Ovary (tissue), 9 donors: Measurements from ENCODE around the gene SPRR5. TPM values are rescaled to one million over a fixed set of nuclear protein-coding genes. Genes with fewer than 3 reads are reported as not detected.

Experiments used
- DNase-seq, 5 donors: peaks; one replicate each; pipeline ENCODE4 v3.0.0-alpha.2; 2019 to 2020
- H3K27ac ChIP-seq, 2 donors: fragments of 200-600 bp; one replicate each; pipeline versions ENCODE4 v1.5.1 to v1.8.0; 2019 to 2022
- H3K27me3 ChIP-seq: fragments of 200-600 bp; one replicate; pipeline ENCODE4 v1.8.0; 2022
- H3K36me3 ChIP-seq: fragments of 200-600 bp; sonication (generic); one replicate; pipeline ENCODE4 v1.5.1; 2019
- H3K4me1 ChIP-seq: one replicate; pipeline ENCODE4 v1.8.1; 2013; ENCODE audit warnings: mild to moderate bottlenecking, moderate library complexity; ENCODE audit not compliant: insufficient read depth
- H3K4me3 ChIP-seq: fragments of 200-600 bp; sonication (generic); one replicate; pipeline ENCODE4 v1.5.1; 2017
- H3K9me3 ChIP-seq, 2 donors: fragments of 200-600 bp in 1 of 2; sonication (generic) in 1 of 2; one replicate each; pipeline versions ENCODE4 v1.5.1 to v1.8.1; 2013 to 2019; ENCODE audit warnings: mild to moderate bottlenecking in 1 of 2, moderate library complexity in 1 of 2
- EP300 ChIP-seq: sonication (generic); formaldehyde crosslinking; IDR thresholded peaks from one replicate; pipeline ENCODE4 v1.6.1; 2017; ENCODE audit warnings: antibody characterized with exemption
- POLR2A ChIP-seq: fragments of 450-650 bp; IDR thresholded peaks from one replicate; pipeline ENCODE4 v1.6.1; 2017; ENCODE audit warnings: antibody characterized with exemption, mild to moderate bottlenecking, moderate library complexity
- WGBS, 3 donors: extraction: QIAGEN DNeasy Blood & Tissue Kit in 1 of 3; methylation state at CpG; one replicate each; pipeline versions ENCODE4 v1.1.5 to v1.1.7; 2013 to 2017; 5-methylcytosine and 5-hydroxymethylcytosine counted together
- intact Hi-C, 4 donors: fragments of 100-400 bp; cut with DNase I; formaldehyde crosslinking; loops; one replicate each; pipeline versions ENCODE4 v1.11.0 to v1.15.1; 2022 to 2023
- polyA plus RNA-seq, 2 donors: library from polyadenylated mRNA; stranded (reverse); fragments of 200-250 nt in 1 of 2; fragments of 350-450 nt in 1 of 2; fragmentation: Illumina TruSeq in 1 of 2; extraction: RNeasy Lipid Tissue Mini Kit (QIAGEN cat#74804) in 1 of 2; gene quantifications; one replicate each; pipeline ENCODE4 v1.2.3, GENCODE V29; 2013 to 2014
- total RNA-seq, 7 donors: library from RNA; depleted of rRNA in 2 of 7; stranded (reverse); fragments of >200 nt in 2 of 7; fragmentation: NEBNext Ultra II Directional in 3 of 7; extraction: Animal tissue kit (Norgen Biotek cat#: 25700) in 3 of 7; gene quantifications; one replicate each; pipeline versions ENCODE4 v1.1.0 to v1.2.4, GENCODE V29; 2016 to 2023
- TF ChIP-seq, protein P1 (sequence below), 3 donors: fragments of 450-650 bp in 2 of 3; fragments of 200-600 bp in 1 of 3; IDR thresholded peaks; one replicate each; pipeline versions ENCODE4 v1.5.1 to v1.8.0; 2016 to 2022; ENCODE audit warnings: antibody characterized with exemption in 3 of 3, mild to moderate bottlenecking in 1 of 3
- donor health status: DM: no; HTN: no; CAD: no; lungs with moderate emphysema.
- donor health status: DM: no; HTN: no; CAD: no.
- donor health status: Bipolar disorder and iron deficiency.
- donor health status: DM: yes; HTN: yes; CAD: no.
- donor health status: DM: no; HTN: no; CAD: no.
- donor health status: DM: yes; HTN: yes; CAD: no.

Gene SPRR5
- total and polyA plus RNA-seq, 9 donors: not detected

DNA sequence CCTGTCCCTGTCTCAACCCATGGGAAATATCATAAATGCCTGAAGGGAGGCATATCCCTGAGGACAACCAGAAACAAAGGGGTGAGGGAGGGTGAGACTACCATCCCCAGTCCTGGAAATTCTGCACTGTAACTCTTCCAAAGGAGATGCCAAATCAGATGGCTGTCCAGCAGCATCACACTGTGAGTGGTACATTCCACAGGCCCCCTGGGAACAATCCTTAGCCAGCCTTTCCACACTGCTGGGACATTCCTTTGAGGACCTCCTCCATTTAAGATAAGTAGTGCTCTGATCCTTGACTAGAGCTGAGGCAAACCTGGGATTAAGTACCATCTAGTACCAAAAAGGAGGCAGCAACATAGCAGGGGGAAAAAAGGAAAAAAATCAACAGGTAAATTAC lies 27.9 kb upstream of the SPRR5 start:
- H3K4me1 ChIP-seq: no peaks in the 10 kb centered on the region
- H3K4me3 ChIP-seq: no peak overlapping the region
- DNase-seq: no peak
- no peak for TF ChIP-seq POLR2A
- TF ChIP-seq, protein P1, sequence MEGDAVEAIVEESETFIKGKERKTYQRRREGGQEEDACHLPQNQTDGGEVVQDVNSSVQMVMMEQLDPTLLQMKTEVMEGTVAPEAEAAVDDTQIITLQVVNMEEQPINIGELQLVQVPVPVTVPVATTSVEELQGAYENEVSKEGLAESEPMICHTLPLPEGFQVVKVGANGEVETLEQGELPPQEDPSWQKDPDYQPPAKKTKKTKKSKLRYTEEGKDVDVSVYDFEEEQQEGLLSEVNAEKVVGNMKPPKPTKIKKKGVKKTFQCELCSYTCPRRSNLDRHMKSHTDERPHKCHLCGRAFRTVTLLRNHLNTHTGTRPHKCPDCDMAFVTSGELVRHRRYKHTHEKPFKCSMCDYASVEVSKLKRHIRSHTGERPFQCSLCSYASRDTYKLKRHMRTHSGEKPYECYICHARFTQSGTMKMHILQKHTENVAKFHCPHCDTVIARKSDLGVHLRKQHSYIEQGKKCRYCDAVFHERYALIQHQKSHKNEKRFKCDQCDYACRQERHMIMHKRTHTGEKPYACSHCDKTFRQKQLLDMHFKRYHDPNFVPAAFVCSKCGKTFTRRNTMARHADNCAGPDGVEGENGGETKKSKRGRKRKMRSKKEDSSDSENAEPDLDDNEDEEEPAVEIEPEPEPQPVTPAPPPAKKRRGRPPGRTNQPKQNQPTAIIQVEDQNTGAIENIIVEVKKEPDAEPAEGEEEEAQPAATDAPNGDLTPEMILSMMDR (IDR thresholded peaks at IDR 0.05): no peak
- no peak for TF ChIP-seq EP300
- intact Hi-C loops: loop anchor here in 1 of 4 donors (5.0 kb wide), 1 partner anchor 303 kb away; no protein-coding TSS in a partner anchor
- H3K9me3 ChIP-seq: no peaks in the 10 kb centered on the region
- no peaks in the 10 kb centered on the region for H3K36me3 ChIP-seq
- H3K27me3 ChIP-seq: no peaks in the 10 kb centered on the region
- no peak overlapping the region for H3K27ac ChIP-seq

DNA sequence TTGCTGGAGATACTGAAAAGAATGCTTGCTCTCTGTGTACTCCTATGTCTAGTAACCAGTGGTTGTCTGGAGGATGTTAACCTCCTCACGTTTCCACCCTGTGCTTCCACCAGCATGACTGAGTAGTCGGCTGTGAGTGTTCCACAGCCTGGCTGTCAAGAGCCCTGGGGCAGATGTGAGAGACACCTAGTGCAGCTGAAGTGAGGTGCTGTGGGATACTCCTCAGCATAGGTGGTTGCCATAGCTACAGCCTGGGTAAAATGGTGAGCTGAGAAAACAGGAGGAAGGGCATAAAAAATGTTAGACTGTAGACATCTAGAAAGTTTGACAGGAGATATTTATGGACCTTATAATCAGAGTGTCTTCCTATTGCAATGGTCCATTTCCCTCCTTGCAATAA lies 22.8 kb upstream of the SPRR5 start:
- H3K27ac ChIP-seq: no peak overlapping the region
- intact Hi-C loops: loop anchor here in 1 of 4 donors (5.0 kb wide), 1 partner anchor 298 kb away; no protein-coding TSS in a partner anchor
- no peaks in the 10 kb centered on the region for H3K9me3 ChIP-seq
- H3K36me3 ChIP-seq: no peaks in the 10 kb centered on the region
- DNase-seq: no peak
- no peak for TF ChIP-seq POLR2A
- no peak for TF ChIP-seq EP300
- TF ChIP-seq, protein P1 (IDR thresholded peaks at IDR 0.05): no peak
- 47 to 61% (median 57%) methylated on average over 2 of the region's 2 CpGs for WGBS, 3 donors
- H3K4me3 ChIP-seq: no peak overlapping the region
- no peaks in the 10 kb centered on the region for H3K27me3 ChIP-seq
- no peaks in the 10 kb centered on the region for H3K4me1 ChIP-seq

DNA sequence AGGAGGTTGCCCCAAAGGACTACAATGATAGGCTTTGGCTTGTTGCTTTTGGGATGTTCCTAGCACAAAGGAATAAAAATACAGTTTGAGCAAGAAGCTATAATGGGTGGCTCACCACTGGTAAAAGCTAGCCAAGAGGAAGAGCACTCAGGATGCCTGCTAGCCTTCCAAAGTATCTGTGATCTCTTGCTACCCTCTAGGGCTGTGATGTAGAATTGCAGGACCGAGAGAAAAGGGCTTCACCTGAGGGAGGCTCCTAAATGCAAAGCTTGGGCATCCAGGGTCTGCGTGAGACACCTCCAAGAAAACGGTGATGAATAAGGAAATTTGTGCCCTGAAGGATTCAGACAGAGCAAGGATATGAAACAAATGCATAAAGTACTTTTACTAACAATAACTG lies 20.9 kb upstream of the SPRR5 start:
- TF ChIP-seq POLR2A: no peak
- 74 to 87% (median 85%) methylated on average over 3 of the region's 3 CpGs for WGBS, 3 donors
- intact Hi-C loops: no loop called here
- Histone ChIP-seq H3K27me3 (no peaks in the 10 kb centered on the region), H3K27ac (no peak overlapping the region), H3K4me1 (no peaks in the 10 kb centered on the region), H3K9me3 (no peaks in the 10 kb centered on the region), H3K4me3 (no peak overlapping the region), H3K36me3 (no peaks in the 10 kb centered on the region)
- no peak for DNase-seq

DNA sequence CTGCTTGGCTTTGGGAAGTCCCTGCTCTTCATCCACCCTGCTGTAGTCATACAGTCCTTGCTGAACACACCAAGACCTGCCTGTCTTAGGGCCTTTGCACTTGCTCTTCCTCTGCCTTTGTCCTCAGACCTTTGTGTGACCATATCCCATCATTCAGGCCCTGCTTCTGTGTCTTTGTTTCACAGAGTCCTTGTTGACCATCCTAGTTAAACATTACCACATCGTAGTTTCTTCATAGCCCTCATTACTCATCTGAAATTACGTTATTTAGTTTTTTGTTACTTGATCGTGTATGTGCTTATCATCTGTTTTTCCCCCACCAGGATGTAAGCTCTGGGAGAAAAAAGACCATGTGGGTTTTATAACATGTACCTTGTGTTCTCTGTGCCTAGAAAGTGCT lies 18.3 kb upstream of the SPRR5 start:
- Histone ChIP-seq H3K9me3 (no peaks in the 10 kb centered on the region), H3K36me3 (no peaks in the 10 kb centered on the region), H3K4me3 (no peak overlapping the region), H3K4me1 (no peaks in the 10 kb centered on the region), H3K27ac (no peak overlapping the region), H3K27me3 (no peaks in the 10 kb centered on the region)
- TF ChIP-seq EP300 (no peak), POLR2A (no peak)
- TF ChIP-seq, protein P1 (IDR thresholded peaks at IDR 0.05): no peak
- intact Hi-C loops: no loop called here
- WGBS, 3 donors: 87 to 91% (median 91%) methylated on average over 3 of the region's 3 CpGs
- DNase-seq: no peak

DNA sequence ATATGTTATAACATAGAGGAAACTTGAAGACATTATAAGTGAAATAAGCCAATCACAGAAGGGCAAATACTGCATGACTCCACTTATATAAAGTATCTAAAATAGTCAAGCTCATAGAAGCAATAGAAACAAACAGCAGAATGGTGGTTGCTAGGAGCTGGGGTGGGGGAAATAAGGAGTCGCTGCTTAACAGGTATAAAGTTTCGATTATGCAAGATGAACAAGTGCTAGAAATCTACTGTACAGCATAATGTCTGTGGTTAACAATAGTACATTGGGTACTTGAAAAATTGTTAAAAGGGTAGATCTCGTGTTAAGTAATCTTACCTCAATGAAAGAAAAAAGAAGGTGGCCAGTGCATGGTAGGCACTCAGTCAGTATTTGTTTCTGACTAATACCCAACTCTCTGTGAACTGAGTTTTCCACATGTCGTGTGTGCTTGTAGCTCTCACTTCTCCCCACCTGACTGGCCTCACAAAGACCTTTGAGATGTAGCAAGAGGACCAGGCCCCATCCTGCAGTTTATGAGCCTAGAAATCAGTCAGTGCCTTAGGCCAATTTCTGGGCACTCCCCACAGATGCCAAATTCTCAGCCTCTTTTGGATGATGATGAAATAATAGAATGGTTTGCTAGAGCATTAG lies 14.7 kb upstream of the SPRR5 start:
- Histone ChIP-seq H3K4me1 (no peaks in the 10 kb centered on the region), H3K27ac (no peak overlapping the region), H3K36me3 (no peaks in the 10 kb centered on the region), H3K9me3 (no peaks in the 10 kb centered on the region), H3K4me3 (no peak overlapping the region), H3K27me3 (no peaks in the 10 kb centered on the region)
- WGBS, 3 donors: 84 to 91% (median 86%) methylated on average over 4 of the region's 4 CpGs
- TF ChIP-seq, protein P1 (IDR thresholded peaks at IDR 0.05): no peak
- TF ChIP-seq EP300 (no peak), POLR2A (no peak)
- intact Hi-C loops: no loop called here
- no peak for DNase-seq
